ENCODE data around the gene NLRP9.

DNA sequence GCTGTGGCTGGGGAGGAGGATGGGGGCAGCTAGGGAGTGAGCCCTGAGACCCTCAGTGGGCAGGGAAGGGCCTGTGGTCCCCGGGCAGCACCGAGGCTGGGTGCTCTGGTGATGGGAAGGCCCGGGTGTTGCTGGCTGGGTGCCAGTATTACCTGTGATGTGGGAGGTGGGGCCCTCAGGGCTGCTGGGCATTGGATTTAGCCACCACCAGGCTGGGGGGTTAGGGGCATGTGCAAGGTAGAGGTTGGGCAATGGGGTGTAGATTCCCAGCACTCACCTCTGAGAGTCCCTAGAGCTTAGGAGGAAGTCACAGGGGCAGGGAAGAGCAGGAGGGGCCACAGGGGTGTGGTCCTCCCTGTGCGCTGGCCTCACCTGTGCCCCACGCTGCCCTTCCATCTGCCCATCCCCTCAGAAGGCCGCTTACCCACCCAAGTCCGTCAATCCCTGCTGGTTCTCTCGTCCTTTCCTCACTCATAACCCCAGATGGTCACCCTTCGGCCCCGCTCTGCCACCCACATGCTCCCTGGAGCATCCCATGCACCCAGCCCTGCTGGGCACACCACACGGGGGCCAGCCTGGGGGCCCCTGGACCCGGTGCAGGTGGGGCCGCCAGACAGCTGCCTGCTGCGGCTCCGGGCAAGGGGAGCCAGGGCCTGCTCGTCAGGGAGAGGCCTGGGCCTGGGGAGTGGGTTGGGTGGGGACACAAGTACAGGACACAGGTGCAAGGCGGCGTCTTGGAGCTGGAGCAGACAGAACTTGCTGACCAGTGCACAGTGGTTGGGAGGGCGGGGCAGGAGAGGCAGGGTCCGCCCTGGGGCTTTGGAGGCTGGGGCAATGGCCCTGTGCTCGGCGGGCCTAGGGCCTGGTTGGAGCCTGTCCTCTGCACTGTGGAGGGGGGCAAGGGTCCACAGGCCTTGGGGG, 50.7 kb downstream of the NLRP9 start:
- TF ChIP-seq, protein P1, sequence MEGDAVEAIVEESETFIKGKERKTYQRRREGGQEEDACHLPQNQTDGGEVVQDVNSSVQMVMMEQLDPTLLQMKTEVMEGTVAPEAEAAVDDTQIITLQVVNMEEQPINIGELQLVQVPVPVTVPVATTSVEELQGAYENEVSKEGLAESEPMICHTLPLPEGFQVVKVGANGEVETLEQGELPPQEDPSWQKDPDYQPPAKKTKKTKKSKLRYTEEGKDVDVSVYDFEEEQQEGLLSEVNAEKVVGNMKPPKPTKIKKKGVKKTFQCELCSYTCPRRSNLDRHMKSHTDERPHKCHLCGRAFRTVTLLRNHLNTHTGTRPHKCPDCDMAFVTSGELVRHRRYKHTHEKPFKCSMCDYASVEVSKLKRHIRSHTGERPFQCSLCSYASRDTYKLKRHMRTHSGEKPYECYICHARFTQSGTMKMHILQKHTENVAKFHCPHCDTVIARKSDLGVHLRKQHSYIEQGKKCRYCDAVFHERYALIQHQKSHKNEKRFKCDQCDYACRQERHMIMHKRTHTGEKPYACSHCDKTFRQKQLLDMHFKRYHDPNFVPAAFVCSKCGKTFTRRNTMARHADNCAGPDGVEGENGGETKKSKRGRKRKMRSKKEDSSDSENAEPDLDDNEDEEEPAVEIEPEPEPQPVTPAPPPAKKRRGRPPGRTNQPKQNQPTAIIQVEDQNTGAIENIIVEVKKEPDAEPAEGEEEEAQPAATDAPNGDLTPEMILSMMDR (IDR thresholded peaks at IDR 0.05), result no peak
- no peak for TF ChIP-seq POLR2A (IDR thresholded peaks at IDR 0.05)

Data from testis (tissue), 2 donors.